Epidermal melanocyte (primary cell): ENCODE data around the gene COX7C.

Source experiments
- DNase-seq: peaks from one replicate; pipeline ENCODE4 v3.0.0; 2011; ENCODE audit warnings: low spot score; ENCODE audit not compliant: insufficient read length

The COX7C gene

GRCh38 chr5:86664173-86664572 is 46.4 kb downstream of the COX7C start:
- DNase-seq, result no peak

- DNase-seq, result no peak
Measured at GRCh38 chr5:86665984-86666760, 48.4 kb downstream of the COX7C start.

GRCh38 chr5:86666981-86667380 is 49.2 kb downstream of the COX7C start:
- no peak for DNase-seq
